Prostate gland (tissue), 2 donors: Measurements from ENCODE around the gene C3.

ENCODE experiments used
- CTCF ChIP-seq, 4 experiments: fragments of 200-600 bp in 2 of 4; fragments of 450-650 bp in 2 of 4; sonication (generic) in 2 of 4; IDR thresholded peaks; 1 replicate in 3 of 4; 2 replicates in 1 of 4; pipeline ENCODE4 v1.5.1; 2016 to 2019; ENCODE audit warnings: antibody characterized with exemption in 4 of 4, mild to moderate bottlenecking in 2 of 4, moderate library complexity in 2 of 4
- POLR2A ChIP-seq: fragments of 450-650 bp; IDR thresholded peaks from one replicate; pipeline ENCODE4 v1.6.1; 2016; ENCODE audit warnings: antibody characterized with exemption, mild to moderate bottlenecking
- POLR2AphosphoS5 ChIP-seq: sonication (generic); formaldehyde crosslinking; IDR thresholded peaks from one replicate; pipeline ENCODE4 v1.6.1; 2017; ENCODE audit warnings: antibody characterized with exemption

GRCh38 chr19:6730153-6730804 lies 9.8 kb upstream of the C3 start:
- no peak for TF ChIP-seq CTCF (IDR thresholded peaks at IDR 0.05)
- peak; percentile 64 for TF ChIP-seq POLR2A
- TF ChIP-seq POLR2AphosphoS5 = peak; percentile 71
